Measurements from ENCODE around the gene LASP1NB.

Gene LASP1NB

DNA sequence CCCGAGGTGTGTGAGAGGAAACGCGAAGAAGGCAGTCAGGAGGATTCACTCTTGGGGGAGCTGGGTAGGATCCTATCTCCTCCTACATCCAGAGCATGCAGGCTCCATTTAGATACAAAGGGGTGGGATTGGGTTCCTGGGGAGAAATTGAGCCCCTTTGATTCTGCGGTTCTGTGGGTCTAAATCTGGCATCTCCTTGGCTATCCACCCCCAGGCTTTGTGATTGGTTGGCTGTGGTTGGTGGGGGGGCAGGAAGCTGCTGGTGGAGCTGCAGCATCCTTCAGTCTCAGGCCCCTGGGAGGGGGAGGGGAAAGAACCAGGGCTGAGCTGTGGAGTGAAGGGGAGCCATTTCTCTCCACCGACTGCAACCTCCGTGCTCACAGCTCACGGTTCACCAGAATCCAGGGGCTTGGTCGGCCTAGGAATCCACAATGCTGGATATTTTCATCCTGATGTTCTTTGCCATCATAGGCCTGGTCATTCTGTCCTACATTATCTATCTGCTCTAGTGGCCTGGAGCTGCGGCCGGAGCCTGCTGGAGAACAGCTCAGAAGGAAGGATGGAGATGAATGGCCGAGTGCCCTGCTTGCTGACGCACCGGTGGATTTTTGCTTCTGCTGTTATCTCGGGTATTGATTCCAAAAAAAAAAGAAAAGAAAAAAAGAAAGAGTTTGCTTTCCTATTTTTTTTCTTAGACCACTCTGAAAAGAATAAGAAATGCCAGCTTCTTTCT lies at the start of gene LASP1NB:
TSS of gene LASP1NB (plus strand) at position 352 of the 733 bp plus-strand sequence.
- DNase-seq: peak; percentile 65

DNA sequence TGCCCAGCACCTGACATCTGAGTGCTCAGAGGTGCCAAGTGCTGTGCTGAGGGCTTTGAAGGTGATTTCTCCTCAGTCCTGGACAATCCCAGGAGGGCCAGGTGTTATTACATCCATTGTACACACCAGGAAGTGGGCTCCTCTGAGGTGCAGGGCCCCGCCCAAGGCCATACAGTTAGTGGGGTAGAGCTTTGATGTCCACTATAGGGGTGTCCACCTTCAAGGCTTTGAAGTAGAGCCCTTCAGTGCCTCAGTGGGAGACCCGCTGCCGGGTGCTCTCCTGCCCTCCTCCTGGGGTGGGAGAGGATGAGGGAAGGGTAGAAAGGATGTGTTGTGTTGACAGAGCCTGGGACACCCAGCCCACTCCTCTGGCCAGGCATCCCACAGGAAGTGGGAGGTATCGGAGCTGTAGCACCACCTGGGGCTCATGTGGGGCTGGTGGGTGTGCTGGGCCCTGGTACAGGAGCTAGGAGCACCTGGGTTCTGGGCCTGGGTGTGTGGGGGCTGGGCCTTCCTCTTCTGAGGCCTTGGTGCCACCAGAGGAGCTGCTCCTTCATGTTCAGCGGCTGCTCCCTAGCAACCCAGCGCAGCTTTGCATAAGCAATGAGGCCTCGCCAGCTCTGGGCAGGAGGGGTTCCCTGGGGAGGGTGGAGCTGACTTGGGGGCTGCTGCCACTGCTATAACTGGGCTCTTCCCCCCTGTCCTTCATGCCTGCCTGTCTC lies 48.1 kb upstream of the LASP1NB start:
- no peak for ATAC-seq
- intact Hi-C loops (cut with DNase I): no loop called here
- no peak for DNase-seq

More for the DNA sequence above, at the start of gene LASP1NB:
- ATAC-seq: peak; percentile 46 to 66
- intact Hi-C loops (cut with DNase I): no loop called here

DNA sequence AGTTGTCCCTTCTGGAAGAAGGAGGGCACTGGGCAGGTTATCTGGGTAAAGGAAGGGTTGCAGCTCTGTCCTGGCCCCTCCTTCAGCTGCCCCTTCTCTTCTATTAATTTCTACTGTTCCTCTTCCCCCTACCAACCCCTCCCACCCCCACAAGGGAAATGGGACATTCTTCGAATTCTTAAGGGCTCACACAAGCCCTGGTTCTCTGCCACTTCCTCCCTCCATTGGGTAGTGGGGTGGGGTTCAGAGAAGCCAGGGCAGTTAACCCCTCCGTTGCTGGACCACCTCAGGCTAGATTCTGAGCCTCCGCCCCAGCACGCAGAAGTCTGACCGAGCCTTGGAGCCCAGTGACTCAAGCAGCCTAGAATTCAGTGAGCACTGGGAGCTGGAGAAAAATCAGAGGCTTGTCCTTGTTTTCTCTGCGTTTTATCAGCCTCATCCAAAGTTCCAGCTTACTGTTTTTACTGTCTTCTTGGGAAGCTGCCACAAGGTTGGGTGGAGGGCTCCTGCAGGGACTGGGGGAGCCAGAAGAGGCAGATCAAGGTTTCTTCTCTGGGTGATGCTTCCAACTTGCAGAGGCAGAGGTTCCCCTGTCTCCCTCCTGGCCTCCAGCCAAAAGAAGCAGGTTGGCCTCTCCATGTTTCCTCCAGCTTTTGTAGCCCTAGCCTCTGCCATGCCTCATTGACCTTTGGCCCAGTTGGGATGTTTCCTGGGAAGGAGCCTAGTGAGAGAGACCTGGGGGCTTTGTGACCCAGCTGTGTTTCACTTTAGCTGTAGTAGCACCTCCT lies 45.3 kb upstream of the LASP1NB start:
- DNase-seq (peak; percentile 77), ATAC-seq (peak; percentile 27 to 58)
- intact Hi-C loops (cut with DNase I): loop anchor here in 1 of 2 donors (2.0 kb wide), 1 partner anchor 21 kb away; no protein-coding TSS in a partner anchor

DNA sequence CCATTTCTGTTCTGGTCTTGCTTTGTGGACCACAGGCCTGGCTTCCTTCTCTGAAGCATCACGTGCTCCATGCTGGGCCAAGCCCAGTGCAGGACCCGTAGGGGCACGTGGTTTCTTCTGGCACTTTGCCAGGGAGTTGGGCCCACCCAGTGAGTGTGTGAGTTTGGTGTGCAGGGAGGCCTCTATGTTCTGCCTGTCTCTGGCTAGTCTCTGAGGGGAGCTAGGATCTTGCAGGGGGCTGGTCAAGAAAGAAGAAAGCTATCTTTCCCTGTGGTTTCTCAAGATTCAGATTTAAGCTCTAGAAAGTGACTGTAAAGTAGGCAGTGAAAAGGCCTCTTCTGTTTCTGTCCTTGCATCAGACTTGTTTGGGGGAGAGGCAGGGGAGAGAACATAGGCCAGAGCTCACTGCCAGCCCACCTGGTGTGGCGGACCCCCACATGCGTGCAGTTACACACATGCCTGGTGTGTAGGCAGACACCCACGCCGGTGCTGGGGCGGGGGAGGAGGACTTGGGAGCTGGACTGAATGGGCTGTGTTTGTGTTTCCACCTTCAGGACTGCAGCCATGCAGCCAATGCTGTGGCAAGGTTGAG lies 43.7 kb upstream of the LASP1NB start:
- peak; percentile 47 to 70 for ATAC-seq
- intact Hi-C loops (cut with DNase I): loop anchor here in 1 of 2 donors (2.0 kb wide), 1 partner anchor 19 kb away; no protein-coding TSS in a partner anchor

DNA sequence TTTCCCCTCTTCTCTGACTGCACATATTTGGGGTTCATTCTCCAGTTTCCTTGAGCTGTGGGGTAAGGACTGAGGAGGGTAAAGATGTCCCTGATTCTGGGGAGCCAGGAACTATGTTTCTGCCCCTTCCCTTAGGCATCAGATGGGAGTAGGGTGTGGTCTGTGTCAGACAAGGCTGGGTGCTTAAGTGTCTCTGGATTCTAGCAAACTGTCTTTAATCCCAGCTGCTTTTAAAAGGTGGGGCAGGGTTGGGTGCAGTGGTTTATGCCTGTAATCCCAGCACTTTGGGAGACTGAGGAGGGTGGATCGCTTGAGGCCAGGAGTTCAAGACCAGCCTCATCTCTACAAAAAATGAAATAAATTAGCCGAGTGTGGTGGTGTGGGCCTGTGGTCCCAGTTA lies 42.5 kb upstream of the LASP1NB start:
- intact Hi-C loops (cut with DNase I): no loop called here
- ATAC-seq (no peak), DNase-seq (no peak)

More for the DNA sequence above, 43.7 kb upstream of the LASP1NB start:
- peak; percentile 79 for DNase-seq

DNA sequence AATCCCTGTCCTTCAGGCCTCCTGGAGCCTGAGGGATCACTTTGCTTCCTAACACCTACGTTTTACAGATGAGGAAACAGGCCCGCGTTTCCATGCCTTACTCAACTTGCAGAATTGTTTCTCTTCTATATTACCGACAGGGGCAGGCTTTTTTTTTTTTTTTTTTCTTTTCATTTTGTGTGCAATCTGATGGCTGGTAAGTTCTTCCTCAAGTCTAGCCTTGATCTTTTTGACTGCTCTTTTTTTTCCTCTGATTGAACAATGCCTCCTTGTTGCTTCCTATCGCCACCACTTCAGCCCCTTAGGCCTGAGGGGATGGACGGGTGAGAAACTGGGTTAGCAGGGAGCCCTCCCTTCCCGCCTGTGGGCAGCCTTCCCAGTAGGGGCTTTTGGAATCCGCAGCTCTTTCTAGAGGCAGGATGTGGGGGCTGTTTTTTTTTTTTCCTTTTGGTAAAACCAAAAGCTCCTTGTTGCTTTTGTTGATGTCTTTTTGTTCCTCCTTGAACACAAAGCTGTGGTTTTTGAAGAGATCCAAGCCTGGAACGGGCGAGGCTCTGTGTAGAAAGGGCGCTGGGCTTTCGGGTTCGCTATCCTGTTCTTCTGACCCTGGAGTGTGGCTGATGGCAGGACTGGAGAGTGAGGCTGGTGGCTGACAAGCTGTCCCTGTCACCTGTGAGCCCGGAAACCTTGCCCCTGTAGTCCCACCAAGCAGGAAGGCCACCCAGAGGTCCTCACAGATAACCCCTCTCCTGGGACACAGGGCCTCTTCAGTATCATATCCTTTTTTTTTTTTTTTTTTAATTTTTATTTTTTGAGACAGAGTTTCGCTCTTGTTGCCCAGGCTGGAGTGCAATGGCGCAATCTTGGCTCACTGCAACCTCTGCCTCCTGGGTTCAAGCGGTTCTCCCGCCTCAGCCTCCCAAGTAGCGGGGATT lies 41.6 kb upstream of the LASP1NB start:
- ATAC-seq (peak; percentile 19 to 22), DNase-seq (no peak)
- intact Hi-C loops (cut with DNase I): no loop called here

DNA sequence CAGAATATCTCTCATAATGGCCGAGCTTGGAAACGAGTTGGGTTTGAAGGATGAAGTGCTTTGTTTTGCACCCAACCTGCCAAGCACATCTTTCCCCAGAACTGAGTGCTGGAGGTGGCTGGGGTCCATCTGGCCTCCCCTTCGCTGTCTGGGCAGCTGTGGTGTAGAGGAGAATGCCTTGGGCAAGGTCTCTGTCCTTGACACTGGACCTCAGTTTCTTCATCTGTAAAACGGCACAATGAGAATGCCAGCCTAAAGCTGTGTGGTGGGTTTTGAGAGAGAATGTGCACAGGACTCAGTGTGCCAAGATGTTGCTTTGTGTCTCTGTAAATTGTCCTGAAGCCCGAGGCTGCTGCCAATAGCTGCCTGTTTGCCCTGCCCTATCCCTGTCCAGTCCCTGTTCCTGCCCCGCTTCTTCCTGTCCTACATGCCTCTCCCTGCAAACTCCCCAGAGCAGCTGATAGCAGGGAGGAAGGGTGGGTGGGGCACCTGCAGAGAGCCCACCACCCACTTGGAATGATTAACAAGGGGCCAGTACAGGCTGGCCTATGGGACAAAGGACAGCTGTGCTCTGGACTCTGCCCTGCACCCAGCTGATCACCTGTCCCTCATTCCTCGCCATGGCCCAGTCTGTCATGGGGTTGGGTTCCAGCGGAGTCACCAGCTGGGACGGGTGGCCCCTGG lies 40.2 kb upstream of the LASP1NB start:
- no peak for ATAC-seq
- intact Hi-C loops (cut with DNase I): no loop called here
- DNase-seq: no peak

DNA sequence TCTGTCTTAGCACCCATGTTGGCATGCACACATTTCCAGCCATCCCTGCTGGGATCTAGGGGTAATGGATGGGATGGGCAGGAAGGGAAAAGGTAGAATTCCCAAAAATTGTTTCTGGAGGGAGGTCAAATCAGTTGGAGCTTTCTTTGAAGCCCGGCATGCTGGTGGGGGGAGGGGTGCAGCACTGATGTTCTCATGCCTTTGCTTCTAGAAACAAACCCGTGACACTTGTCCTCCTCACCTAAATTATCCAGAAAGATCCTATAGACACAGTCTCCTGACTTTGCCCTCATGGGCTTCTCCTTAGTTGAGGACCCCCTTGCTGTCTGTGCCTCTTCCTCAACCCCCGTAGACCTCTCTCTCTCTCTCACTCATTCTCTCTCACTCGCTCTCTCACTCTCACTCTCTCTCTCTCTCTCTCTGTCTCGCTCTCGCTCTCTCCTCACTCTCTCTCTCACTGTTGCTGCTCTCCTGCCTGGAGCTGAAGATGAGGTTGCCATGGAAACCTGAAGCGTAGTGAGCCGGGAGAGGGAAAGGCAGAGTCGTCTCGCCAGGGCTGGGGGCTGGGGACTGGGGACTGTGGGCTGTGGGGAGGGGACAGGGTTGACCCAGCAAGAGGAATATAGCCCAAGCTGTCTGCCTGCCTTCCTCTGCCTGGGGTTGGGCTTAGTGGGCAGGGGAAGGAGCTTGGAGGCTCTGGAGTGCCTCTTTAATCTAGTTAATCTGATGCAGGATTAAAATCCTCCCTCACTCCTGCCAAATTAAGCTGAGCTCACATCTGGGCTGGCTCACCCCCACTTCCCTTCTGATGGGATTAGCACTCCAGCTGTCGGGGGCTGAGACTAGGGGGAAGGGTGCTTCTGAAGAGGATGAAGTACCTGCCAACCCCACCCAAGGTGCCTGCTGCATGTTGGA lies 39.4 kb upstream of the LASP1NB start:
- intact Hi-C loops (cut with DNase I): no loop called here
- ATAC-seq (no peak), DNase-seq (no peak)

DNA sequence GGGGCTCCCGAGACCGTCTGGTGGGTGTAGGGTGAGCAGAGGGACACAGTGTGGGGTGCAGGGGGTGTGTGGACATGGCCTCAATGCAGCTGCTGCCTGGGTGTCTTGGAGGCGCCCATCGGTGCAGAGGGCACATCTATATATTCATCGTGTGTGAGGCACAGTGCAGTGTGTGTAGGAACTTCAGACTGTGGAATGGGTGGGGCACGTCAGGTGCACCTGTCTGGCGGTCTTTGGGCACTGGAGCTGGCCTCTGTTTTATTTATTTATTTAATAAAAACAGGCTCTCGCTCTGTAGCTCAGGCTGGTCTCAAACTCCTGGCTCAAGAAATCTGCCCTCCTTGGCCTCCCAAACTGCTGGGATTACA lies 38.8 kb upstream of the LASP1NB start:
- intact Hi-C loops (cut with DNase I): no loop called here
- ATAC-seq: no peak
- no peak for DNase-seq

DNA sequence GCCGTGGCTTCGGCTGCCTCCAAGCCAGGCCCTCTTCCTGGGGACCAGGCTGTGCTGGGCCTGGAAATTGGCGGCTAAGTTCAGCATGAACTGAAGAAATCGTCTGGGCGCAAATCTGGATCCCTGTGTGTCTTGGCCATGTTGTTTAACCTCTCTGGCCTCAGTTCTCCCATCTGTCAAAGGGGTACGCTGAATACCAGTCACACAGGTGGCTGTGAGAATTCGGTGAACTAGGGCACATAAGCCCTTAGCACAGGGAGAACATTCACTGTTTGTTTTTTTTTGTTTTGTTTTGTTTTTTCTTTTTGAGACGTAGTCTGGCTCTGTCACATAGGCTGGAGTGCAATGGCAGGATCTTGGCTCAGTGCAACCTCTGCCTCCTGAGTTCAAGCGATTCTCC lies 36.6 kb upstream of the LASP1NB start:
- intact Hi-C loops (cut with DNase I): no loop called here
- DNase-seq: no peak
- ATAC-seq: no peak

DNA sequence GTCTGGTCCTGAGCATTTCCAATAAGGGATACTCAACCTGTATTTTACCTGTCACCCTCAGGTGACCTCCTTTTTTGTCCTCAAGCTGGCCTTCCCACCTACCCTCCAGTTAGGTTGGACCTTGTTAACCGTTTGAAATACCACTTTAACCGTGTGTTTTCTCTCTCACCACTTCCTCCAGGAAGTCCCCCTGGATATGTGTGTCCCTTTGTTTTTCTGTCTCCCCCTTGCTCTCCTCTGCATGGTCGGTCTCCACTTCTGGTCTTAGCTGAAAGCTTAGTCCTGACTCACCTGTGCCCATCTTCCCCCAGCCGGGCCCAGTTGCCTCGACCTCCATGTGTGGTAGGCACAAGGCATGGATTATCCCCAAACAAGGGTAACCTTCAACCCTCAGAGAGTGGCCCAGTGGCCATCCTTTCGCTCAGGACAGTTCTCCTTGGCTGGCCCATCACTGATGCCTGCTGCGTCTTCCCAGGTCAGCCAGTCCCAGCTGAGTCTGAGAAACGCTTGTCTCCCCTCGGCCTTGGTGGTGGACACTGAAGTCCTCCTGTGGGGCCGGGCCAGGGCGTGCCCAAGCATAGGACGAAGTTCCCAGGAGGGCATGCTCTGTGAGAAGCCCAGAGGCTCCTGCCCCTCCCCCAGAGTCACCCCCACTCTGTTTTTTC lies 35.5 kb upstream of the LASP1NB start:
- DNase-seq: no peak
- no peak for ATAC-seq
- intact Hi-C loops (cut with DNase I): no loop called here

DNA sequence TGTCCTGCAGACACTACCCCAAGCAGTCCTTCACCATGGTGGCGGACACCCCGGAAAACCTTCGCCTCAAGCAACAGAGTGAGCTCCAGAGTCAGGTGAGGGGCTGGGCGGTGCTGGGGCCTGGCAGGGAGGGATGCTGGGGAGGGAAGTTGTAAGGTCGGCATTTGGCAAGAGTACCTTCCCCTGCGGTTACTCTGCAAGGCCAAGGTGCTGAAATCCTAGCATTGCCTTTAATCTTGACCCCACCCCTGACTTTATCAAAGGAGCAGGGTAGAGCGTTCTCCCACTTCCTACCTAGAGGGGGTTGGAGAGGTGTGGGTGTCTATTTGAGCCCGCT lies 35.0 kb upstream of the LASP1NB start:
- no peak for ATAC-seq
- intact Hi-C loops (cut with DNase I): no loop called here

DNA sequence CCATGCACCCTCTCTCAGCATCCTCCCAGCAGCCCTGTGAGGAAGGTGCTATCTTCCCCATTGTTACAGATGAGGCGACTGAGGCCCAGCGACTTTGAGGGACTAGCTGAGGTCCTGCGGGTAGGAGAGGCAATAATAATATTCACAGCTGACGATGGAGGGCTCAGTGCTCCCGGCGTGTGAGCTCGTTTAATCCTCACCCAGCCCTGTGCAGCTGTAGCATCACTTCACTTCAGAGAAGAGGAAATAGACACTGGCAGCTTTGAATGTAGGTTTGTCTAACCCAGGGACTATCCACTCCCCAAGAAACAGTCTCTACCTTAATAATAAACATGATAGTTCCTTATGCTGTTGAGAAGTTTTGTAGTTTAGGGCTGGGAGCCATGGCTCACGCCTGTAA lies 34.0 kb upstream of the LASP1NB start:
- ATAC-seq (no peak), DNase-seq (no peak)
- intact Hi-C loops (cut with DNase I): no loop called here

More for the DNA sequence above, 35.0 kb upstream of the LASP1NB start:
- no peak for DNase-seq

DNA sequence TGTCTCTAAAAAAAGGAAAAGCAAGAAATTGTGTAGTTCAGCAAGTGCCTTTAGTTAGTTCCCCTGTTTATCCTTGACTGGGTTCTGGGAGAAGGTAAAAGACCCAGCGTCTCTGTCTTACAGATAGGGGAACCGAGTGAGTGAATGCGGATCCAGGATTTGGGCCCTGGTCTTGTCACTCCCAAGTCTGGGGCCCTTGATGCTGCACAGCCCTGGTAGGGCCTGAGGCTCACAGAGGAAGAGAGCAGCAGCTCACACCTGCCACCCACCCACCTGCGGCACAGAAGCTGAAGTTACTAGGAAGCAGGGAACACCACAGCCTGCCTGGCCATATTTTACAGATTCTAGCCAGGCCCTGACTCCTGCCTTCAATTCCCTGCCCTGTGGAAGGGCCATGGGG lies 33.3 kb upstream of the LASP1NB start:
- no peak for DNase-seq
- intact Hi-C loops (cut with DNase I): no loop called here
- no peak for ATAC-seq

DNA sequence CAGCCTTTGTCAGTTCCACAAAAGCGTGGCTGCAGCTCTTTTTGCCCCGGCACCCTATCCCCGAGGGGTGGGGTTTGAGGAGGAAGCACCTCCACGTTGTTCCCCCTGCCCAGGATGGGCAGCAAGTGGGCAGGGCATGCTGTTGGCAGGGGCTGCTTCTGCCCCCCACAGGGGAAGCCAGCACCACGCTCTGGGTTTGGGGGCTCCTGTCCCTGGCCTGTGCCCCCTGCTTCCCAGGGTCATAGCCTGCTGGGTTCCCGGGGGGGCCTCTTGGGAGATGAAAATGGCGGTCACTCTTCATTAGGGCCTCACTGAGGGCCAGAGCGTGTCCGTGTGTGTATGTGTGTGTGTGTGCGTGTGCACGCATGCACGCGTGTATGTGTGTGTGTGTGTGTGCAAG lies 32.8 kb upstream of the LASP1NB start:
- intact Hi-C loops (cut with DNase I): no loop called here
- ATAC-seq (no peak), DNase-seq (no peak)

DNA sequence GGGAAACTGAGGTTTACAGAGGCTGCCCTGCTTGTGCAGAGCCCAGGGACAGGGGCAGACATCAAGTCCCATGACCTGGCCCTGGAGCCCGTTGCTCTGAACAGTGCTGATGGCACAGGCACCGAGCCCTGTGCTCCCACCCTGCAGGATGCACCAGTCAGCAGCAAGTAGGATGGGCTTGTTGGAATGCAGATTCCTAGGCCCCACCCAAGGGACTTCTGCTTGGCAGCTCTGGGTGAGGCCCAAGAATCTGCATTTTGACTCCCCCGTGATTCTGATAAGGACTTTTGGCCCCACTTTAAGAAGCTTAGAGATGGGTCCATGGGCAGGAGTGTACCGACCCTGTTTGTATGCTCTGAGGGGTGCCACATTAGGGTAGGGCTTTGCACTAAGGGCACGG lies 32.3 kb upstream of the LASP1NB start:
- intact Hi-C loops (cut with DNase I): no loop called here
- DNase-seq (no peak), ATAC-seq (no peak)

DNA sequence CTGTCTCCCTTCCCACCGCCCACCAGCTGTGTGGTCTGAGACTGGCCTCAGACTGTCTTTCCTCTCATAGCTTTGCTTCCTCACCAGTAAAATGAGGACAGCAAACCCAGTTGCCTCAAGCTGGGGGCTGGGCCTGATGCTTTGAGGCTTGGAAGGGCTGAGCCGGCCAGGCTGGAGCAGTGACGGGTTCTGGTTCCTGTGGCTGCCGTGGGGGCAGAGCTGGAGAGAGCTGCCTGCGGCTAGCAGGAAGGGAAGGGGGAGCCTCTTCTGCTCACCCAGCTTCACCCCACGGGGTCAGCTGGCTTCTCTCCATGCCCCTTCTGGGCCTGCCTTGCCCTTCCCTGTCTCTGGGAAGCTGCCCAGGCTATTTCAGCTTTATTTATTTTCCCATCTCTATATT lies 31.8 kb upstream of the LASP1NB start:
- DNase-seq (peak; percentile 56), ATAC-seq (peak; percentile 35 to 51)
- intact Hi-C loops (cut with DNase I): no loop called here
